Breast epithelium (tissue), 3 donors: ENCODE data around the gene OR56B4.

Experiments
- POLR2A ChIP-seq: fragments of 450-650 bp; IDR thresholded peaks from one replicate; pipeline ENCODE4 v1.6.1; 2016; ENCODE audit warnings: antibody characterized with exemption, mild to moderate bottlenecking, moderate library complexity
- POLR2AphosphoS5 ChIP-seq, 3 donors: sonication (generic); formaldehyde crosslinking; IDR thresholded peaks; one replicate each; pipeline ENCODE4 v1.6.1; 2017; ENCODE audit warnings: antibody characterized with exemption in 3 of 3

DNA sequence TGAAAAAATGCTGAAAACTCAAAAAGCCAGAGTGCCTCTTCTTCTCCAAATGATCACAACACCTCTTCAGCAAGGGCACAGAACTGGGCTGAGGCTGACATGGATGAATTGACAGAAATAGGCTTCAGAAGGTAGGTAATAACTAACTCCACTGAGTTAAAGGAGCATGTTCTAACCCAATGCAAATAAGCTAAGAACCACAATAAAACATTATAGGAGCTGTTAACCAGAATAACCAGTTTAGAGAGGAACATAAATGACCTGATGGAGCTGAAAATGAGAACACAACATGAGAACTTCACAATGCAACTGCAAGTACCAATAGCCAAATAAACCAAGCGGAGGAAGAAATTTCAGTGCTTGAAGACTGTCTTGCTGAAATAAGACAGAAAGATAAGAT lies 9.2 kb downstream of the OR56B4 start:
- no peak for TF ChIP-seq POLR2A
- no peak for TF ChIP-seq POLR2AphosphoS5 (IDR thresholded peaks at IDR 0.05)
